ENCODE data around the gene ZNF426.
"Not testable (repeated sequence)": the region's sequence is repeated elsewhere in the genome, so short reads cannot be mapped to it uniquely, and the experiment has no call there.

Gene ZNF426

DNA sequence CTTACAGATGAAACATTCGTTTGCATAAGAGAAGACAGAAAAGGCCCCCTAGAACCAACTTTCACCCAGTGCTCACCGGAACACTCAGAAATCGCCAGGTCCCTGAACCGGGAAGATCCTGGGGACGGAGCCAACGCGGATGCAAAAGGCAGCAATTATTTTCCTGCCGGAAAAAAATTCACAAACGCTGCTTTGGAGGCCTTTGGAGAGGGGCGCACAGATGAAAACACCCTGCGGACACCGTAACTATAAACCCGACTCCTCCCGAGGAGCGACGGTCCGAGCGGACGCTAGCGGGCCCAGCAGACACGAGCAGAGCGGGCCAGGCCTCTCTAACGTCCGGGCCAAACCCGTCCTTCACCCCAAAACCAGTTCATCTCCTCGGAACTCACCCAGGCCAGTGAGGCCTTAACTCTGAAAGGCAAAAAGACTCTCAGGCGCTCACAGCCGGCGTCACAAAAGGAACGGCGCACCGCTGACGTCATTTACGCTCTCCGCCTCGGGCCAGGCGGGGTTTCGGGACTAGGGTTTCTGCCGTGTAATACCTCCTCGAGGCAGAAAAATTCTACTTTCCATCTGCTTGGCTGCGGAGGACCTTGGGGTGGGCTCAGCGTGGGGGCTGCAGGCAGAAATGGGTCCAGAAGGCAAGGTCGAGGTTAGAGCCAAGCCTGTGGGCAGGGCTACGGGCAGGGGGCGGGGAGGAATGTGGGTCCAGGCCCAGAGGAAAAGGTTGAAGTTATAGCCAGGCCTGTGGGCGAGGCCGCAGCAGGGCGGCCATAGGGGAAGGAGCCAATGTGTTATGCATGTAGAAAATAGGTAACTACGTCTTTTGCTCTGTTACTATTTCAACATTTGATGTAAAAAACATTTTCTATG is at the start of gene ZNF426:
TSS of gene ZNF426 (minus strand) at position 463 of the 876 bp plus-strand sequence. CDS start 2,413 bp downstream, outside the sequence.
- DNase-seq (ENCODE audit: low read depth) = peak; percentile 68

DNA sequence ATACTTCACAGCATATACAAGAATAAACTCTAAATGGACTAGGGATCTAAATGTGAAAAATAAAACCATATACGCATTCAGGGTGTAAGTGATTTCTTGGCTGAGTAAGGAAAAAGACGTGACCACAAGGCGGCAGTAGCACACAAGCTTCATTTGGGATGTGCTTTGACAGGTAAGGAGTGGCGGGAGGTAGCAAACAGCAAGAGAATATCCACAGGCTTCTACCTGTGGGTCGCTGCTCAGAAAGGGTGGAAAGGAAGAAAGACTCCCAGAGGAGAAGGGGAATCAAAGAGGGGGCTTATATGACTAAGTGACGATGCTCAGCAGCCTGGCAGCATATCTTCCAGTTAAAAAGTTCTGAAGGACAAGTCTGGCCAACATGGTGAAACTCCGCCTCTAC is 48.3 kb upstream of the ZNF426 start:
- DNase-seq (ENCODE audit: low read depth) = peak; percentile 36

- DNase-seq (ENCODE audit: low read depth) = peak; percentile 60
These were observed 45.8 kb upstream of the ZNF426 start, which contains the start of gene ZNF121 for GRCh38 chr19:9584073-9584833. Gene ZNF121, minus strand, starts transcription at chr19:9584504. Its CDS starts 16,407 bp downstream, at chr19:9568097.

DNA sequence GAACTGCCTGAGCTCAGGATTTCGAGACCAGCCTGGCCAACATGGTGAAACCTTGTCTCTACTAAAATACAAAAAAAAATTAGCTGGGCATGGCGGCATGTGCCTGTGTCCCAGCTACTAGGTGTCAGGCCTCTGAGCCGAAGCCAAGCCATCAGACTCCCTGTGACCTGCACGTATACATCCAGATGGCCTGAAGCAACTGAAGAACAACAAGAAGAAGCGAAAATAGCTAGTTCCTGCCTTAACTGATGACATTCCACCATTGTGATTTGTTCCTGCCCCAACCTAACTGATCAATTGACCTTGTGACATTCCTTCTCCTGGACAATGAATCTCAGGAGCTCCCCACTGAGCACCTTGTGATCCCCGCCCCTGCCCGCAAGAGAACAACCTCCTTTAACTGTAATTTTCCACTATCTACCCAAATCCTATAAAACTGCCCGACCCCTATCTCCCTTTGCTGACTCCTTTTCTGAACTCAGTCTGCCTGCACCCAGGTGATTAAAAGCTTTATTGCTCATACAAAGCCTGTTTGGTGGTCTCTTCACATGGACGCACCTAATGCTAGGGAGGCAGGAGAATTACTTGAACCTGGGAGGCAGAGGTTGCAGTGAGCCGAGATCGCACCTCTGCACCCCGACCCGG is 43.8 kb upstream of the ZNF426 start:
- not testable (repeated sequence) for DNase-seq (ENCODE audit: low read depth)

- DNase-seq (ENCODE audit: low read depth) = no peak
These were observed 42.3 kb upstream of the ZNF426 start for GRCh38 chr19:9580728-9581127.

GRCh38 chr19:9570255-9570654 is 31.8 kb upstream of the ZNF426 start:
- DNase-seq (ENCODE audit: low read depth) = no peak

DNA sequence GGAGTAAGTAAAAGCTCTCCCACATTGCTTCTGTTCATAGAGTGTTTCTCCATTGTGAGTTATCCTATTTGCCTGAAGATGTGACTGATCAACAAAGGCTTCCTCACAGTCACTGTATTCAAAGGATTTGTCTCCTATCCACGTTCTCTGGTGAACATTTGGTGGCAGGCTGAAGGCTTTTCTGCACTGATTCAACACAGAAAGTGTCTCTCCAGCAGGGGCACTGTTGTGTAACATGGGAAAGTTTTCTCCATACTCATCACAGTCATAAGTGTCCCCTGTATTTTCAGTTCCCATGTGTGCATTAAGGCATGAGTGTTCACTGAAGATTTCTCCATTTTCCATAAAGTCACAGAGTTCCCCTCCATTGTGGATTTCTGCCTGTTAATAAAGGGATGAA is 28.3 kb upstream of the ZNF426 start:
- DNase-seq (ENCODE audit: low read depth) = no peak

DNA sequence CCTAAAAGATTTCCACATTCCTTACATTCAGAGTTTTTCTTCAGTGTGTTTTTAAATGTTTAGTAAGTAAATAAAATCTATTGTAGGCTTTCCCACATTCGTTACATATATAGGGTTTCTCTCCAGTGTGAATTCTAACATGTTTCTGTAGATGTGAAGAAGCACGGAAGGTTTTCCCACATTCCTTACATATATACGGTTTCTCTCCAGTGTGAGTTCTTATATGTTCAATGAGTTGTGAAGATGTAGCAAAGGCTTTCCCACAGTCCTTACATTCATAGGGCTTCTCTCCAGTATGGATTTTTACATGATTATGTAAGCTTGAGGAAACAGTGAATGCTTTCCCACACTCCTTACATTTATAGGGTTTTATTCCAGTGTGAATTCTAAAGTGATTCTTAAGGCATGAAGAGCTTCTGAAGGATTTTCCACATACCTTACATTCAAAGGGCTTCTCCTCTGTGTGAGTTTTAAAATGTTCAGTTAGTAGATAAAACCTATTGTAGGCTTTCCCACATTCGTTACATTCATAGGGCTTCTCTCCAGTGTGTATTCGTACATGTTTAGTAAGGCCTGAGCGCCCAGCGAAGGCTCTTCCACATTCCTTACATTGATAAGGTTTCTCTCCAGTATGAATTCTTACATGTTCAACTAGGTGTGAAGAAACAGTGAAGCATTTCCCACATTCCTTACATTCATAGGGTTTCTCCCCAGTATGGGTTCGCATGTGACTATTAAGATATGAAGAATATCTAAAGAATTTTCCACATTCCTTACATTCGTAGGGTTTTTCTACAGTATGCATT is 27.7 kb upstream of the ZNF426 start:
- no peak for DNase-seq (ENCODE audit: low read depth)

GRCh38 chr19:9552536-9553274 is 14.3 kb upstream of the ZNF426 start:
- DNase-seq (ENCODE audit: low read depth) = no peak

DNA sequence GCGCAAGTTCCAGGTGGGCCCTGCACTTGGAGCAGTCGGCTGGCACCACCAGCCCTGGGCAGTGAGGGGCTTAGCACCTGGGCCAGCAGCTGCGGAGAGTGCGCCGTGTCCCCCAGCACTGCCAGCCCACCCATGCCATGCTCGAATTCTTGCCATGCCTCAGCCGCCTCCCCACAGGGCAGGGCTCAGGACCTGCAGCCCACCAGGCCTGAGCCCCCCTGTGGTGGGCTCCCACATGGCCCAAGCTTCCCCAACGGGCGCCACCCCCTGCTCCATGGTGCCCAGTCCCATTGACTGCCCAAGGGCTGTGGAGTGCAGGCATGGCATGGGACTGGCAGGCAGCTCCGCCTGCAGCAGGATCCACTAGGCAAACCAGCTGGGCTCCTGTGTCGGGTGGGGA is 9.4 kb upstream of the ZNF426 start:
- no peak for DNase-seq (ENCODE audit: low read depth)

DNA sequence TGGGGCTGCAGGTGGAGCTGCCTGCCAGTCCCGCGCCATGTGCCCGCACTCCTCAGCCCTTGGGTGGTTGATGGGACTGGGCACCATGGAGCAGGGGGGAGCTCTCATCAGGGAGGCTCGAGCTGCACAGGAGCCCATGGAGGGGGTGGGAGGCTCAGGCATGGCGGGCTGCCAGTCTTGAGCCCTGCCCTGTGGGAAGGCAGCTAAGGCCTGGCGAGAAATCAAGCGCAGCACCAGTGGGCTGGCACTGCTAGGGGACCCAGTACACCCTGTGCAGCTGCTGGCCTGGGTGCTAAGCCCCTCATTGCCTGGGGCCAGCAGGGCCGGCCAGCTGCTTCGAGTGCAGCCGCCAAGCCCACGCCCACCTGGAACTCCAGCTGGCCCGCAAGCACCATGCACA is 2.8 kb upstream of the ZNF426 start:
- DNase-seq (ENCODE audit: low read depth) = not testable (repeated sequence)

DNA sequence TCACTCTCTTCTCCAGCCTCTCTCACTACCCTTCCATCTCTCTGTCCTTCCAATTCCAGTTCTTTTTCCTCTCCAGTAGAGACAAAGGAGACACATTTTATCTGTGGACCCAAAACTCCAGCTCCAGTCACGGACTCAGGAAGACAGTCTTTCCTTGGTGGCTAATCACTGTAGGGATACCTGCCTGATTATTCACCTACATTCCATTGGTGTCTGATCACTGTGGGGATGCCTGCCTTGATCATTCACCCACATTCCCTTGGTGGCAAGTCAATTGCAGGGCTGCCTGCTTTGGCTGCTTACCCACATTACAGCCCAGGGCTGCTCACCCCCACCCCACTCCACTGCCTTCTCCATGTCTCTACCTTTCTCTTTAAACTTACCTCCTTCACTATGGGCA is 1.5 kb upstream of the ZNF426 start:
- DNase-seq (ENCODE audit: low read depth) = not testable (repeated sequence)

DNA sequence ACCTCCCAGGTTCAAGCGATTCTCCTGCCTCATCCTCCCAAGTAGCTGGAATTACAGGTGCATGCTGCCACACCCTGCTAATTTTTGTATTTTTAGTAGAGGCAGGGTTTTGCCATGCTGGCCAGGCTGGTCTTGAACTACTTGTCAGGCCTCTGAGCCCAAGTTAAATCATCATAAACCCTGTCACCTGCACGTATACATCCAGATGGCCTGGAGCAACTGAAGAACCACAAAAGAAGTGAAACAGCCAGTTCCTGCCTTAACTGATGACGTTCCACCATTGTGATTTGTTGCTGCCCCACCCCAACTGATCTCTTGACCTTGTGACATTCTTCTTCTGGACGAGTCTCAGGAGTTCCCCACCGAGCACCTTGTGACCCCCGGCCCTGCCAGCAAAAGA is 756 bp upstream of the ZNF426 start:
- DNase-seq (ENCODE audit: low read depth) = not testable (repeated sequence)

GRCh38 chr19:9535934-9536333 is 2.5 kb downstream of the ZNF426 start:
- no peak for DNase-seq (ENCODE audit: low read depth)

DNA sequence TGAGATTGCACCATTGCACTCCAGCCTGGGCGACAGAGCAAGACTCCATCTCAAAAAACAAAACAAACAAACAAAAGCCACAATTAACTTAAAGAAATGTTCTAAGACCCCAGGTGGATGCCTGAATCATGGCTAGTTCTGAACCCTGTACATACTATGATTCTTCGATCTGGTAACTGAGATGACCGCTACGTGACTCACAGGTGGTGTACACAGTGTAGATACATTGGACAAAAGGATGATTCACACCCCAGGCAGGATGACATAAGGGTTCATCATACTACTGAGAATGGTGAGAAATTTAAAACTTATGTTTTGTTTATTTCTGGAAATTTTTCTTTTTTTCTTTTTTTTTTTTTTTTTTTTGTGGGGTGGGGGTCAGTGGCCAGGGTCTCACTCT is 6.5 kb downstream of the ZNF426 start:
- DNase-seq (ENCODE audit: low read depth) = no peak

GRCh38 chr19:9528757-9529336 is 9.6 kb downstream of the ZNF426 start:
- DNase-seq (ENCODE audit: low read depth) = no peak

DNA sequence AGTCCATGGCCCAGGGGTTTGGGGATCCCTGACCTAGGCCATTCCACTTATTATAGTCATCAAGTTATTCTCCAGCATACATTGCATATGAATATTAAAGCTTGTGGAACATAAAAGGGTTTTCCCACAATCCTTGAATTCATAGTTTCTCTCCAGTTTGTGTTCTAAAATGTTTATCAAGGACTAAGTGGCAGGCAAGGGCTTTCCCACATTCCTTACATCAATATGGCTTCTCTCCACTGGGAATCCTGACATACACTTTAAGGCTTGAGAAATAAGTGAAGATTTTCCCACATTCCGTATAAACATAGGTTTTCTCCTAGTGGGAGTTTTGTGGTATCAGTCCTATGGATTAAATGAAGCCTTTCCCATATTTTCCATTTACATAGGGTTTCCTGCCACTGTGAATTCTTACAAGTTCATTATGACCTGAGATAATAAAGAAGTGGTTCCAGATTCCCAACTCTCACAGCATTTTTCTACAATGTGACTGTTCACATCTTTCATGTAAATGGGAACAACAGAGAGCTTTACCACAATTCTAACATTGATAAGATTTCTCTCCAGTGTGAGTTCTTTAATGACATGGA is 14.5 kb downstream of the ZNF426 start:
- no peak for DNase-seq (ENCODE audit: low read depth)

- no peak for DNase-seq (ENCODE audit: low read depth)
These were observed 31.2 kb downstream of the ZNF426 start for GRCh38 chr19:9507285-9507684.

- DNase-seq (ENCODE audit: low read depth) = no peak
These were observed 37.6 kb downstream of the ZNF426 start for GRCh38 chr19:9500796-9501195.

All from HS-5 (cell line).